Measurements from ENCODE around the gene BID.

DNA sequence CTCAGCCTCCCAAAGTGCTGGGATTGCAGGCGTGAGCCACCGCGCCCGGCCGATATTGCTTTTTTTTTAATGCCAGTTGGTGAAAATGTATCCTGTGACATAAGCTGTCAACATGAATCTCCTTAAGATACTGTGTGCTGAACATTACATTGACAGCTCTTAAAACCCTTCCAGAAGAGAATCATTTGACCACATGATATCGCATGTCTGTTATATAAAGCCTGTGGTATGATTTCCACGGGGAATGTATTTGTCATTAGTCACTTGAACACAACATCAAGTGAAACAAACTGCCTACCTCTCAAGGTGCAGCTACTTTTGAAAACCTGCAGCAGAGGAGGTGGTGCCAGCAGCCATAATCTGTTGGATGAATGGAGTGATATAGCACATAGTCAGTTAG is 68.7 kb downstream of the BID start:
- TF ChIP-seq, protein P1, sequence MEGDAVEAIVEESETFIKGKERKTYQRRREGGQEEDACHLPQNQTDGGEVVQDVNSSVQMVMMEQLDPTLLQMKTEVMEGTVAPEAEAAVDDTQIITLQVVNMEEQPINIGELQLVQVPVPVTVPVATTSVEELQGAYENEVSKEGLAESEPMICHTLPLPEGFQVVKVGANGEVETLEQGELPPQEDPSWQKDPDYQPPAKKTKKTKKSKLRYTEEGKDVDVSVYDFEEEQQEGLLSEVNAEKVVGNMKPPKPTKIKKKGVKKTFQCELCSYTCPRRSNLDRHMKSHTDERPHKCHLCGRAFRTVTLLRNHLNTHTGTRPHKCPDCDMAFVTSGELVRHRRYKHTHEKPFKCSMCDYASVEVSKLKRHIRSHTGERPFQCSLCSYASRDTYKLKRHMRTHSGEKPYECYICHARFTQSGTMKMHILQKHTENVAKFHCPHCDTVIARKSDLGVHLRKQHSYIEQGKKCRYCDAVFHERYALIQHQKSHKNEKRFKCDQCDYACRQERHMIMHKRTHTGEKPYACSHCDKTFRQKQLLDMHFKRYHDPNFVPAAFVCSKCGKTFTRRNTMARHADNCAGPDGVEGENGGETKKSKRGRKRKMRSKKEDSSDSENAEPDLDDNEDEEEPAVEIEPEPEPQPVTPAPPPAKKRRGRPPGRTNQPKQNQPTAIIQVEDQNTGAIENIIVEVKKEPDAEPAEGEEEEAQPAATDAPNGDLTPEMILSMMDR (IDR thresholded peaks at IDR 0.05; ENCODE audit: insufficient read depth, low read depth, low read length) = no peak
- no peak for TF ChIP-seq EZH2 (IDR thresholded peaks at IDR 0.05; ENCODE audit: insufficient read depth, low read length)
